Heart left ventricle (tissue), 13 donors: Measurements from ENCODE around the gene DGAT2.

ENCODE experiments used
- POLR2A ChIP-seq, 2 donors: fragments of 450-650 bp; IDR thresholded peaks; one replicate each; pipeline ENCODE4 v1.6.1; 2017; ENCODE audit warnings: antibody characterized with exemption in 2 of 2, mild to moderate bottlenecking in 2 of 2, moderate library complexity in 2 of 2
- TF ChIP-seq, protein P1 (sequence below), 12 donors: fragments of 200-600 bp; sonication (generic) in 4 of 12; IDR thresholded peaks; one replicate each; pipeline versions ENCODE4 v1.5.0 to v1.8.0; 2018 to 2022; ENCODE audit warnings: antibody characterized with exemption in 12 of 12, mild to moderate bottlenecking in 5 of 12
- donor health status: ischemic (EF 13 %, LVEDD 7.1; RV severe dilation, severe dysfunction).
- donor health status: DM: no; HTN: yes; CAD: no.
- donor health status: DM: no; HTN: no; CAD: no.
- donor health status: ischemic (EF 25% LVEDD 6.9; RV normal size, moderate dysfunction).
- donor health status: ischemic (EF 25% LVEDD 5.7; RV mildly dilated, moderate dysfunction).
- donor health status: ischemic (EF 35%, LVEDD 5.7; RV mildly dilated, moderate dysfunction).
- donor health status: nonischemic (EF 11% LVEDD 7.7; RV severe dilation, severe dysfunction).
- donor health status: DM: yes; HTN: yes; CAD: no.
- donor health status: PGD.
- donor health status: ischemic (EF 29% LVEDD 5.4; RV normal size, mild dysfunction).
- donor health status: nonischemic (EF 23%, LVEDD 6.1; RV moderate dilation, normal function).

DNA sequence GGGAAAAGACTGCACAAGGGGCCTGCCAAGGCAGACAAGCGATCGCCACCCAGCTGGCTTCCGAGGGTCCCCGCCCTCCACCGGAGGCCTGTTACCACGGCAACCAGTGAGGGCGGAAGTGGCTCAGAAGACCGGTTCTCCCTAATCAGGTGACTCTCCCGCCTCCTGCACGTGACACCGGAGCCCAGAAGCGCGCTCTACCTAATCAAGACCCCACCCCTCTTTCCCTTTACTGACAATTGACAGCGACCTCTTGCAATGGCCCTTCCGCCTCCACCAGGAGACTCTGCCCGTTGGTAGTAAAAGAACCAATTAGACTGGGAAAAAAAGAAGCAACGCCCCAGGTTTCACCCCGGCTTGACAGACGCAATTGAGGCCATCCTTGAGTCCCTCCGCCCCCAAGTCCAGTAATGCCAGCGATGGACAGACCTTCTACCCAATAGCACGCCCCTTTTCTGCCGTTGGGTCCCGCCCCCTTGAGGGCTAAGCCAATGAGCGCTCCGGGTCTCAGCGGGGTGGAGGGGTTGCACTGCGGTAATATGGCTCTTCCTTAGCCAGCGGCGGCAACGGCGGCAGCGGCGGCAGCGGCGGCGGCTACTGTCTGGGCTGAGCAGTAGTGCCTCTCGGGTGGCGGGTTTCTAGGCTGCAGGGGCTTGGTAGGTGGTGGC, 46.2 kb downstream of the DGAT2 start, which contains the start of gene UVRAG:
- peak; percentile 18 to 95 for TF ChIP-seq POLR2A (IDR thresholded peaks at IDR 0.05)
- TF ChIP-seq, protein P1, sequence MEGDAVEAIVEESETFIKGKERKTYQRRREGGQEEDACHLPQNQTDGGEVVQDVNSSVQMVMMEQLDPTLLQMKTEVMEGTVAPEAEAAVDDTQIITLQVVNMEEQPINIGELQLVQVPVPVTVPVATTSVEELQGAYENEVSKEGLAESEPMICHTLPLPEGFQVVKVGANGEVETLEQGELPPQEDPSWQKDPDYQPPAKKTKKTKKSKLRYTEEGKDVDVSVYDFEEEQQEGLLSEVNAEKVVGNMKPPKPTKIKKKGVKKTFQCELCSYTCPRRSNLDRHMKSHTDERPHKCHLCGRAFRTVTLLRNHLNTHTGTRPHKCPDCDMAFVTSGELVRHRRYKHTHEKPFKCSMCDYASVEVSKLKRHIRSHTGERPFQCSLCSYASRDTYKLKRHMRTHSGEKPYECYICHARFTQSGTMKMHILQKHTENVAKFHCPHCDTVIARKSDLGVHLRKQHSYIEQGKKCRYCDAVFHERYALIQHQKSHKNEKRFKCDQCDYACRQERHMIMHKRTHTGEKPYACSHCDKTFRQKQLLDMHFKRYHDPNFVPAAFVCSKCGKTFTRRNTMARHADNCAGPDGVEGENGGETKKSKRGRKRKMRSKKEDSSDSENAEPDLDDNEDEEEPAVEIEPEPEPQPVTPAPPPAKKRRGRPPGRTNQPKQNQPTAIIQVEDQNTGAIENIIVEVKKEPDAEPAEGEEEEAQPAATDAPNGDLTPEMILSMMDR (IDR thresholded peaks at IDR 0.05) = peak in 3 of 12 donors; percentile 12 to 39 (median 37)
